GM12878 (cell line): ENCODE measurements around the gene FJX1. TPM values are rescaled to one million over a fixed set of nuclear protein-coding genes. Genes with fewer than 3 reads are reported as not detected.

Source experiments
- ATF7 ChIP-seq: fragments of 450-650 bp; IDR thresholded peaks from 2 replicates; pipeline ENCODE4 v1.6.1; 2016; ENCODE audit warnings: low read depth, mild to moderate bottlenecking
- BHLHE40 ChIP-seq, 2 experiments: fragments of 450-650 bp in 1 of 2; IDR thresholded peaks; 2 replicates each; pipeline ENCODE4 v1.6.1; 2011 to 2017; ENCODE audit warnings: low read depth in 2 of 2, borderline replicate concordance in 1 of 2, improper control_type of control experiment in 1 of 2, low read length in 1 of 2, mild to moderate bottlenecking in 1 of 2
- BMI1 ChIP-seq: fragments of 450-650 bp; IDR thresholded peaks from 2 replicates; pipeline ENCODE4 v1.6.1; 2016; ENCODE audit warnings: mild to moderate bottlenecking, moderate library complexity, borderline replicate concordance
- ELK1 ChIP-seq: IDR thresholded peaks from 2 replicates; pipeline ENCODE4 v1.6.1; 2012; ENCODE audit warnings: low read depth, low read length, improper control_type of control experiment
- FOS ChIP-seq: IDR thresholded peaks from 3 replicates; pipeline ENCODE4 v1.6.1; 2011; ENCODE audit warnings: borderline replicate concordance; ENCODE audit not compliant: insufficient read length; ENCODE audit errors: extremely low read depth
- GABPA ChIP-seq: IDR thresholded peaks from 2 replicates; pipeline ENCODE4 v1.6.1; 2014; ENCODE audit warnings: antibody characterized with exemption, low read depth, mild to moderate bottlenecking, inconsistent platforms
- GATAD2B ChIP-seq: fragments of 450-650 bp; conservative IDR thresholded peaks from 2 replicates; pipeline ENCODE4 v1.6.1; 2017; ENCODE audit warnings: low read depth, mild to moderate bottlenecking, moderate library complexity
- IKZF1 ChIP-seq: fragments of 450-650 bp; conservative IDR thresholded peaks from 2 replicates; pipeline ENCODE4 v1.6.1; 2017; ENCODE audit warnings: antibody characterized with exemption, mild to moderate bottlenecking
- IRF5 ChIP-seq: fragments of 450-650 bp; IDR thresholded peaks from 2 replicates; pipeline ENCODE4 v1.6.1; 2017; ENCODE audit warnings: borderline replicate concordance
- MTA2 ChIP-seq: fragments of 450-650 bp; IDR thresholded peaks from 2 replicates; pipeline ENCODE4 v1.6.1; 2016; ENCODE audit warnings: low read depth, mild to moderate bottlenecking, moderate library complexity
- MYB ChIP-seq: fragments of 150-350 bp; IDR thresholded peaks from 2 replicates; pipeline ENCODE4 v1.6.1; 2014; ENCODE audit warnings: mild to moderate bottlenecking, low read depth, low read length, borderline replicate concordance
- NFIC ChIP-seq: IDR thresholded peaks from 2 replicates; pipeline ENCODE4 v1.6.1; 2012; ENCODE audit warnings: low read depth, mild to moderate bottlenecking, inconsistent platforms, low read length, moderate library complexity
- SMC3 ChIP-seq: IDR thresholded peaks from 2 replicates; pipeline ENCODE4 v1.6.1; 2011; ENCODE audit warnings: low read length, improper control_type of control experiment, borderline replicate concordance
- SREBF1 ChIP-seq: IDR thresholded peaks from 2 replicates; pipeline ENCODE4 v1.6.1; 2012; ENCODE audit warnings: mild to moderate bottlenecking, low read length
- SUPT20H ChIP-seq: IDR thresholded peaks from 2 replicates; pipeline ENCODE4 v1.6.1; 2011; ENCODE audit warnings: low read depth, mild to moderate bottlenecking, low read length, moderate library complexity, borderline replicate concordance; ENCODE audit not compliant: control insufficient read depth
- TAF1 ChIP-seq: IDR thresholded peaks from 2 replicates; pipeline ENCODE4 v1.6.1; 2011; ENCODE audit warnings: mild to moderate bottlenecking, low read depth, low read length, borderline replicate concordance
- TCF12 ChIP-seq: IDR thresholded peaks from 2 replicates; pipeline ENCODE4 v1.6.1; 2011; ENCODE audit warnings: low read depth, mild to moderate bottlenecking, low read length
- TCF3 ChIP-seq: IDR thresholded peaks from 2 replicates; pipeline ENCODE4 v1.6.1; 2012; ENCODE audit warnings: low read depth, mild to moderate bottlenecking, low read length, borderline replicate concordance; ENCODE audit not compliant: insufficient read depth
- USF1 ChIP-seq: IDR thresholded peaks from 2 replicates; pipeline ENCODE4 v1.6.1; 2011; ENCODE audit warnings: borderline replicate concordance, low read depth, mild to moderate bottlenecking, moderate library complexity, mixed read lengths, low read length; ENCODE audit not compliant: insufficient read depth; ENCODE audit errors: extremely low read length
- polyA plus RNA-seq, 11 experiments: library from polyadenylated mRNA; depleted of rRNA in 4 of 11; unstranded in 6 of 11; stranded (reverse) in 5 of 11; fragments of >200 nt; fragmentation: Nextera tagmentation in 4 of 11; fragmentation: Illumina TruSeq in 1 of 11; extraction: Ambion mirVana in 4 of 11; extraction: Trizol in 1 of 11; gene quantifications; 1 replicate in 1 of 11; 2 replicates in 10 of 11; pipeline versions ENCODE4 v1.2.1 to v1.2.3, GENCODE V29; 2011 to 2016; ENCODE audit warnings: inconsistent platforms in 2 of 11, missing spikeins in 2 of 11, low read depth in 1 of 11
- total RNA-seq, 4 experiments: library from RNA; depleted of rRNA in 3 of 4; stranded (reverse); fragments of >200 nt in 3 of 4; fragmentation: Illumina TruSeq in 1 of 4; extraction: Trizol in 1 of 4; gene quantifications; 2 replicates each; pipeline versions ENCODE4 v1.2.1 to v1.2.3, GENCODE V29; 2013 to 2021

Gene FJX1
- total and polyA plus RNA-seq, 10 of the 15 experiments (the other 5 are each of a cell fraction or from before 2014, with no cell fraction given), result 1.7 to 26.1 (median 10.0) TPM

- no peak for TF ChIP-seq IRF5
- 0 out of 2 replicates have a peak, but pooled peaks have one; percentile 43 for TF ChIP-seq TCF3
- no peak for TF ChIP-seq FOS
- TF ChIP-seq MTA2, result no peak
- peak; percentile 13 to 86; a peak in 2 of 4 replicates for TF ChIP-seq BHLHE40 (IDR thresholded peaks at IDR 0.05; ENCODE audit: borderline replicate concordance in 1 of 2, low read depth in 2 of 2, low read length in 1 of 2)
- TF ChIP-seq ATF7, result no peak
- no peak for TF ChIP-seq SREBF1
- TF ChIP-seq BMI1, result no peak
- no peak for TF ChIP-seq TAF1
- TF ChIP-seq GABPA, result no peak
- TF ChIP-seq GATAD2B, result peak; percentile 51
- peak; percentile 75 for TF ChIP-seq IKZF1
- no peak for TF ChIP-seq ELK1
- TF ChIP-seq MYB, result no peak
- TF ChIP-seq TCF12, result no peak
- TF ChIP-seq NFIC, result no peak
- no peak for TF ChIP-seq SMC3
- TF ChIP-seq USF1, result no peak
- TF ChIP-seq SUPT20H, result no peak
Measured at GRCh38 chr11:35618497-35619115, 346 bp downstream of the FJX1 start (continued).
